Mammary epithelial cell (primary cell): Measurements from ENCODE around the gene WDR70.
"Not testable (repeated sequence)": the region's sequence is repeated elsewhere in the genome, so short reads cannot be mapped to it uniquely, and the experiment has no call there.

ENCODE experiments used
- EZH2 ChIP-seq: IDR thresholded peaks from 2 replicates; pipeline ENCODE4 v1.6.1; 2012; ENCODE audit warnings: low read length, inconsistent platforms, borderline replicate concordance
- TF ChIP-seq, protein P1 (sequence below), 2 donors: IDR thresholded peaks in 1 of 2; conservative IDR thresholded peaks in 1 of 2; 2 replicates each; pipeline ENCODE4 v1.5.1; 2011 to 2012; ENCODE audit warnings: inconsistent platforms in 2 of 2, low read length in 2 of 2, mild to moderate bottlenecking in 2 of 2, control low read depth in 1 of 2, low read depth in 1 of 2; ENCODE audit not compliant: insufficient read depth in 1 of 2; ENCODE audit errors: extremely low read depth in 1 of 2

DNA sequence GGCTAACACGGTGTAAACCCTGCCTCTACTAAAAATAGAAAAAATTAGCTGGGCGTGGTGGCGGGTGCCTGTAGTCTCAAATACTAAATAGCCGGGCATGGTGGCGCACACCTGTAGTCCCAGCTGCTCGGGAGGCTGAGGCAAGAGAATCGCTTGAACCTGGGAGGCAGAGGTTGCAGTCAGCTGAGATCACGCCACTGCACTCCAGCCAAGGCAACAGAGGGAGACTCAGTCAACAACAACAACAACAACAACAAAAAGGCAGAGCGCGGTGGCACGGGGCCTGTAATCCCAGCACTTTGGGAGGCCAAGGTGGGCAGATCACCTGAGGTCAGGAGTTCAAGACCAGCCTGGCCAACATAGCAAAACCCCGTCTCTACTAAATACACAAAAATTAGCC is 1.1 kb upstream of the WDR70 start:
- TF ChIP-seq, protein P1, sequence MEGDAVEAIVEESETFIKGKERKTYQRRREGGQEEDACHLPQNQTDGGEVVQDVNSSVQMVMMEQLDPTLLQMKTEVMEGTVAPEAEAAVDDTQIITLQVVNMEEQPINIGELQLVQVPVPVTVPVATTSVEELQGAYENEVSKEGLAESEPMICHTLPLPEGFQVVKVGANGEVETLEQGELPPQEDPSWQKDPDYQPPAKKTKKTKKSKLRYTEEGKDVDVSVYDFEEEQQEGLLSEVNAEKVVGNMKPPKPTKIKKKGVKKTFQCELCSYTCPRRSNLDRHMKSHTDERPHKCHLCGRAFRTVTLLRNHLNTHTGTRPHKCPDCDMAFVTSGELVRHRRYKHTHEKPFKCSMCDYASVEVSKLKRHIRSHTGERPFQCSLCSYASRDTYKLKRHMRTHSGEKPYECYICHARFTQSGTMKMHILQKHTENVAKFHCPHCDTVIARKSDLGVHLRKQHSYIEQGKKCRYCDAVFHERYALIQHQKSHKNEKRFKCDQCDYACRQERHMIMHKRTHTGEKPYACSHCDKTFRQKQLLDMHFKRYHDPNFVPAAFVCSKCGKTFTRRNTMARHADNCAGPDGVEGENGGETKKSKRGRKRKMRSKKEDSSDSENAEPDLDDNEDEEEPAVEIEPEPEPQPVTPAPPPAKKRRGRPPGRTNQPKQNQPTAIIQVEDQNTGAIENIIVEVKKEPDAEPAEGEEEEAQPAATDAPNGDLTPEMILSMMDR (conservative IDR thresholded peaks at IDR 0.05 in 1 of 2, IDR thresholded peaks at IDR 0.05 in 1 of 2; ENCODE audit: extremely low read depth in 1 of 2, insufficient read depth in 1 of 2, low read depth in 1 of 2, low read length in 2 of 2) = not testable (repeated sequence)
- TF ChIP-seq EZH2 = not testable (repeated sequence)
